OCI-LY3 (cell line): ENCODE data around the gene PARN.

Source experiments
- EZH2phosphoT487 ChIP-seq: fragments of 200-600 bp; shearing (Covaris generic); IDR thresholded peaks from 2 replicates; pipeline ENCODE4 v1.6.1; 2018; ENCODE audit warnings: antibody characterized with exemption, mixed run types, low read depth
- TF ChIP-seq, protein P1 (sequence below): fragments of 200-600, 300-600 bp; sonication (generic); IDR thresholded peaks from 2 replicates; pipeline ENCODE4 v1.5.1; 2014; ENCODE audit warnings: antibody characterized with exemption, low read length, low read depth

DNA sequence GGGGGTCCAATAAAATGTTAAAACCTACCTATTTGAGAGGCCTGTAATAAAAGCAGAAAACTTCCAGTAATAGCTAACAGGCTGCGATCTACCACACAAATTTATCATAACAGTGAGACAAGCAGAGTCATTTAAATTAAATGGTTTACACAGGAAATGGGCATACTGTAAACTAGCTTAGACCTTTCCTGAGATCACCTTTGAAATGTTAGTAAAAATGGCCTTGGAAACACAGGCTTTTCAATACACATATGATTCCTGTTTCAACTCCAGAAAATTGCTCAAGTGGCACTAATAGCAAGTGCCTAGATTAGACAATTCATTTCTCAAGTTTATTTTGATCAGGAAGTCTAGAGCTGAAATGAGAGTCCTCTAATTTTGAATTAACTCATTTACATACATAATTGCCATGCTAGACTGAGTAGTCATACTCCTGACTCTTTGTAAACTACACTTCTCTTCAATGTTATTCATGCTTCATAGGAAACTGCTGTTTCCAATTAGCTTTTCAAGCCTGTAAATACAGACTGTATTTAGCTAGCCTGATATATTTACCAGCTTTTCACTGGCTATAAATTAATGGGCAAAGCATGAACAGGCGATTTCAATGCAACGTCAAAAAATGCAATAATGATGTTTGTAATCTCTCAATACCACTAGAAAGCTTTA, 43.3 kb downstream of the PARN start:
- TF ChIP-seq, protein P1, sequence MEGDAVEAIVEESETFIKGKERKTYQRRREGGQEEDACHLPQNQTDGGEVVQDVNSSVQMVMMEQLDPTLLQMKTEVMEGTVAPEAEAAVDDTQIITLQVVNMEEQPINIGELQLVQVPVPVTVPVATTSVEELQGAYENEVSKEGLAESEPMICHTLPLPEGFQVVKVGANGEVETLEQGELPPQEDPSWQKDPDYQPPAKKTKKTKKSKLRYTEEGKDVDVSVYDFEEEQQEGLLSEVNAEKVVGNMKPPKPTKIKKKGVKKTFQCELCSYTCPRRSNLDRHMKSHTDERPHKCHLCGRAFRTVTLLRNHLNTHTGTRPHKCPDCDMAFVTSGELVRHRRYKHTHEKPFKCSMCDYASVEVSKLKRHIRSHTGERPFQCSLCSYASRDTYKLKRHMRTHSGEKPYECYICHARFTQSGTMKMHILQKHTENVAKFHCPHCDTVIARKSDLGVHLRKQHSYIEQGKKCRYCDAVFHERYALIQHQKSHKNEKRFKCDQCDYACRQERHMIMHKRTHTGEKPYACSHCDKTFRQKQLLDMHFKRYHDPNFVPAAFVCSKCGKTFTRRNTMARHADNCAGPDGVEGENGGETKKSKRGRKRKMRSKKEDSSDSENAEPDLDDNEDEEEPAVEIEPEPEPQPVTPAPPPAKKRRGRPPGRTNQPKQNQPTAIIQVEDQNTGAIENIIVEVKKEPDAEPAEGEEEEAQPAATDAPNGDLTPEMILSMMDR, result no peak
- no peak for TF ChIP-seq EZH2phosphoT487
